Bronchial epithelial cell (primary cell): ENCODE data around the gene RNF180. TPM values are rescaled to one million over a fixed set of nuclear protein-coding genes. Genes with fewer than 3 reads are reported as not detected.
"Not testable (repeated sequence)": the region's sequence is repeated elsewhere in the genome, so short reads cannot be mapped to it uniquely, and the experiment has no call there.

Experiments used
- DNase-seq: peaks from one replicate; pipeline ENCODE4 v3.0.0-alpha.2; 2010; ENCODE audit warnings: low read depth
- FAIRE-seq: peaks from 2 replicates; lab custom pipeline; 2011; peaks lifted over from hg19 to GRCh38; lab: Jason Lieb, UNC
- H3K27me3 ChIP-seq: 2 replicates; pipeline ENCODE4 v1.5.1; 2011; ENCODE audit warnings: low read length; ENCODE audit not compliant: control insufficient read depth, insufficient read depth
- H3K36me3 ChIP-seq: 2 replicates; pipeline ENCODE4 v1.5.1; 2011; ENCODE audit warnings: low read length; ENCODE audit not compliant: control insufficient read depth, insufficient read depth
- H3K4me3 ChIP-seq: 2 replicates; pipeline ENCODE4 v1.5.1; 2011; ENCODE audit warnings: mild to moderate bottlenecking, low read depth, low read length, control low read depth
- CTCF ChIP-seq: IDR thresholded peaks from 2 replicates; pipeline ENCODE4 v1.5.1; 2011; ENCODE audit warnings: mild to moderate bottlenecking, moderate library complexity, low read length, control low read depth, inconsistent platforms; ENCODE audit not compliant: insufficient read depth, severe bottlenecking
- total RNA-seq: library from RNA; depleted of rRNA; stranded (reverse); fragments of >200 nt; gene quantifications from 2 replicates; pipeline ENCODE4 v1.2.1, GENCODE V29; 2014

RNF180 gene
- total RNA-seq, 1 donor from 2014 or later: 4.5 TPM

DNA sequence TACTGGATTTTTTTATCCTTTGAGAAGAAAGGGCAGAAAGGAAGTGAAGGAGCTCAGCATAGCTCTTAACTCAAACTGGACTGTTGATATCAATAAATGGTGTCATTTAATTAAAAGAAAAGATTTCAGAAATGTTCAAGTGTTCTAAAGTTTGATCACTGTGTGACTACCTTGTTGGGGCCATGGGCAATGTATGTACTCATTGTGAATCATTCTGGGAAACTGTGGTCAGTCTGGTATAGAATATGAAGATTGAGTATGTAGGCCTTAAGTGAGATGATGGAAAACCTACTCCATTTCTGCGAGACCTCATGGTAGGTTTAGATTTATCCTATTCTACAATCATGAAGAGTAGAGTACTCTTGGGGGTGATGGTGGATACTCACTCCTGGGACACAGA is 175.7 kb downstream of the RNF180 start:
- Histone ChIP-seq H3K4me3 (no peak overlapping the region), H3K27me3 (no peaks in the 10 kb centered on the region), H3K36me3 (no peaks in the 10 kb centered on the region)
- DNase-seq (peak; percentile 60), FAIRE-seq (no peak)
- TF ChIP-seq CTCF: no peak

GRCh38 chr5:64344501-64344900 is 178.9 kb downstream of the RNF180 start:
- no peak for FAIRE-seq
- Histone ChIP-seq H3K4me3 (no peak overlapping the region), H3K36me3 (no peaks in the 10 kb centered on the region), H3K27me3 (no peaks in the 10 kb centered on the region)
- no peak for DNase-seq
- no peak for TF ChIP-seq CTCF

DNA sequence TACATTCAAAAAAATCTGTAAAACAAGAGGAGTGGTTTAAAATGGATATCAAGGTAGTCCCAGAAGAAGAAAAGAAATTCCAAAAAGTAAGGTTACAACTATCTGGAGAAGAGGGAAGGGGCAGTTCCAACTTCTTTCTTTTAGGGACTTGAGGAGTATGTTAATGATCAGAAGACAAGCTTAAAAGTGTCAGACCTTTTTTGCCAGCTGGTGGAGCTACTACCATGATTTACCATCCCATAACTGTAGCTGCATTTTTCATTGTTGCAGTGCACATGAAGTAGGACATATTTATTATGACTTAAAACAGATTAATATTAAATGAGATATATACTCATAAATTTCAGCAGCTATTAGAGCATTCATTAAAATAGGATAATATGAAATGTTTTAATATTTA is 181.7 kb downstream of the RNF180 start:
- Histone ChIP-seq H3K27me3 (no peaks in the 10 kb centered on the region), H3K36me3 (no peaks in the 10 kb centered on the region), H3K4me3 (no peak overlapping the region)
- peak; percentile 27 for DNase-seq
- TF ChIP-seq CTCF: peak; percentile 8
- FAIRE-seq: no peak

- FAIRE-seq: no peak
- TF ChIP-seq CTCF: no peak
- Histone ChIP-seq H3K27me3 (no peaks in the 10 kb centered on the region), H3K36me3 (no peaks in the 10 kb centered on the region), H3K4me3 (no peak overlapping the region)
- no peak for DNase-seq
Observed at GRCh38 chr5:64364426-64364825, 198.8 kb downstream of the RNF180 start.

- TF ChIP-seq CTCF: peak; percentile 51
- FAIRE-seq (no peak), DNase-seq (peak; percentile 48)
Observed at GRCh38 chr5:64384765-64385164, 219.1 kb downstream of the RNF180 start.

GRCh38 chr5:64397552-64397951 is 231.9 kb downstream of the RNF180 start:
- no peak for TF ChIP-seq CTCF
- FAIRE-seq: no peak
- no peaks in the 10 kb centered on the region for H3K36me3 ChIP-seq

More at GRCh38 chr5:64384765-64385164, 219.1 kb downstream of the RNF180 start:
- H3K36me3 ChIP-seq: no peaks in the 10 kb centered on the region
- no peak overlapping the region for H3K4me3 ChIP-seq
- no peaks in the 10 kb centered on the region for H3K27me3 ChIP-seq

GRCh38 chr5:64398735-64399134 is 233.1 kb downstream of the RNF180 start:
- H3K27me3 ChIP-seq, H3K36me3 ChIP-seq, DNase-seq, FAIRE-seq, H3K4me3 ChIP-seq: not testable (repeated sequence)

More at GRCh38 chr5:64397552-64397951, 231.9 kb downstream of the RNF180 start:
- H3K27me3 ChIP-seq: no peaks in the 10 kb centered on the region
- no peak for DNase-seq
- H3K4me3 ChIP-seq: no peak overlapping the region

DNA sequence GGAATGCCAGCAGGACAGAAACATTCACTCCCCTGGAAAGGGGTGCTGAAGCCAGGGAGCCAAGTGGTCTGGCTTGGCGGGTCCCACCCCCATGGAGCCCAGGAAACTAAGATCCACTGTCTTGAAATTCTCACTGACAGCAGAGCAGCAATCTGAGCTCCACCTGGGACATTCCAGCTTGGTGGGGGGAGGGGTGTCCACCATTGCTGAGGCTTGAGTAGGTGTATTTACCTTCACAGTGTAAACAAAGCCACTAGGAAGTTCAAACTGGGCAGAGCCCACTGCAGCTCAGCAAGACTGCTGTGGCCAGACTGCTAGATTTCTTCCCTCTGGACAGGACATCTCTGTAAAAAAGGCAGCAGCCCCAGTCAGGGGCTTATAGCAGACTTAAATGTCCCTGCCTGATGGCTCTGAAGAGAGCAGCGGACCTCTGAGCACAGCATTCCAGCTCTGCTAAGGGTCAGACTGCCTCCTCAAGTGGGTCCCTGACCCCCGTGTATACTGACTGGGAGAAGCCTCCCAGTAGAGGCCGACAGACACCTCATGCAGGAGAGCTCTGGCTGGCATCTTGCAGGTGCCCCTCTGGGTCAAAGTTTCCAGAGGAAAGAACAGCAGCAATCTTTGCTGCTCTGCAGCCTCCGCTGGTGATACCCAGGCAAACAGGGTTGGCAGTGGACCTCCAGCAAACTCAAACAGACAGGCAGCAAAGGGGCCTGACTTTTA is 241.6 kb downstream of the RNF180 start:
- H3K27me3 ChIP-seq, H3K4me3 ChIP-seq, FAIRE-seq, H3K36me3 ChIP-seq: not testable (repeated sequence)
- DNase-seq: peak; percentile 8
